Adipocyte (in vitro differentiated cells): ENCODE measurements around the gene POU4F1.
A peak's percentile ranks its signal among the peaks of the same experiment; 100 is the strongest.
"Not testable (repeated sequence)": the region's sequence is repeated elsewhere in the genome, so short reads cannot be mapped to it uniquely, and the experiment has no call there.

ENCODE experiments used
- DNase-seq: peaks from one replicate; pipeline ENCODE4 v3.0.0-alpha.2; 2015; ENCODE audit warnings: low read depth
- H3K27me3 ChIP-seq: replicated peaks from 2 replicates; pipeline ENCODE4 v1.7.0; 2013; ENCODE audit warnings: mild to moderate bottlenecking, low read length, moderate library complexity; ENCODE audit not compliant: control insufficient read depth, insufficient read depth
- H3K36me3 ChIP-seq: 2 replicates; pipeline ENCODE4 v1.7.0; 2013; ENCODE audit warnings: low read length, mild to moderate bottlenecking, moderate library complexity; ENCODE audit not compliant: control insufficient read depth, insufficient read depth, severe bottlenecking
- H3K4me1 ChIP-seq: 2 replicates; pipeline ENCODE4 v1.7.0; 2013; ENCODE audit warnings: mild to moderate bottlenecking, low read length, moderate library complexity; ENCODE audit not compliant: control insufficient read depth, insufficient read depth
- H3K4me3 ChIP-seq: 2 replicates; pipeline ENCODE4 v1.7.0; 2013; ENCODE audit warnings: mild to moderate bottlenecking, low read length, moderate library complexity
- H3K9ac ChIP-seq: 2 replicates; pipeline ENCODE4 v1.7.0; 2013; ENCODE audit warnings: mild to moderate bottlenecking, low read length, moderate library complexity
- H3K9me3 ChIP-seq: 2 replicates; pipeline ENCODE4 v1.7.0; 2013; ENCODE audit warnings: mild to moderate bottlenecking, low read length, moderate library complexity; ENCODE audit not compliant: control insufficient read depth

The POU4F1 gene

GRCh38 chr13:78603240-78603957 lies at the start of gene POU4F1:
TSS of gene POU4F1 (minus strand) at chr13:78603552. CDS start at chr13:78603326, 226 bp downstream.
- no peaks in the 10 kb centered on the region for H3K36me3 ChIP-seq
- peaks cover 8% of the 10 kb centered on the region for H3K4me1 ChIP-seq
- no peak within 1 kb of the TSS for H3K9ac ChIP-seq
- peaks cover 86% of the 10 kb centered on the region for H3K27me3 ChIP-seq
- H3K4me3 ChIP-seq = peak within 1 kb of the TSS; percentile 44
- H3K9me3 ChIP-seq = peaks cover 12% of the 10 kb centered on the region
- DNase-seq = no peak

- no peak for DNase-seq
- H3K4me1 ChIP-seq = peaks cover 5% of the 10 kb centered on the region
- no peaks in the 10 kb centered on the region for H3K36me3 ChIP-seq
- H3K9me3 ChIP-seq = no peaks in the 10 kb centered on the region
- H3K27me3 ChIP-seq = no peaks in the 10 kb centered on the region
- H3K9ac ChIP-seq = no peak overlapping the region
- no peak overlapping the region for H3K4me3 ChIP-seq
These were observed 49.3 kb upstream of the POU4F1 start for GRCh38 chr13:78652651-78653050.

- Histone ChIP-seq H3K36me3 (no peaks in the 10 kb centered on the region), H3K4me1 (no peaks in the 10 kb centered on the region), H3K4me3 (no peak overlapping the region), H3K9me3 (no peaks in the 10 kb centered on the region), H3K27me3 (no peaks in the 10 kb centered on the region), H3K9ac (no peak overlapping the region)
- DNase-seq = no peak
These were observed 47.3 kb upstream of the POU4F1 start for GRCh38 chr13:78650717-78651083.

GRCh38 chr13:78649997-78650716 lies 46.8 kb upstream of the POU4F1 start:
- Histone ChIP-seq H3K4me3 (no peak overlapping the region), H3K36me3 (no peaks in the 10 kb centered on the region), H3K27me3 (no peaks in the 10 kb centered on the region), H3K9me3 (no peaks in the 10 kb centered on the region), H3K4me1 (no peaks in the 10 kb centered on the region), H3K9ac (no peak overlapping the region)
- DNase-seq = no peak

- DNase-seq, H3K4me1 ChIP-seq, H3K27me3 ChIP-seq, H3K9ac ChIP-seq, H3K4me3 ChIP-seq, H3K9me3 ChIP-seq, H3K36me3 ChIP-seq: not testable (repeated sequence)
These were observed 43.8 kb upstream of the POU4F1 start for GRCh38 chr13:78647109-78647678.

GRCh38 chr13:78638216-78638615 lies 34.9 kb upstream of the POU4F1 start:
- Histone ChIP-seq H3K27me3 (no peaks in the 10 kb centered on the region), H3K9ac (no peak overlapping the region), H3K4me1 (no peaks in the 10 kb centered on the region), H3K9me3 (no peaks in the 10 kb centered on the region), H3K36me3 (peaks cover 60% of the 10 kb centered on the region), H3K4me3 (no peak overlapping the region)
- DNase-seq = no peak

GRCh38 chr13:78636495-78636894 lies 33.1 kb upstream of the POU4F1 start:
- Histone ChIP-seq H3K36me3 (peaks cover 75% of the 10 kb centered on the region), H3K27me3 (no peaks in the 10 kb centered on the region), H3K9ac (no peak overlapping the region), H3K9me3 (no peaks in the 10 kb centered on the region), H3K4me1 (no peaks in the 10 kb centered on the region), H3K4me3 (no peak overlapping the region)
- DNase-seq = no peak

- Histone ChIP-seq H3K9ac (no peak overlapping the region), H3K27me3 (no peaks in the 10 kb centered on the region), H3K36me3 (peaks cover 70% of the 10 kb centered on the region), H3K4me1 (no peaks in the 10 kb centered on the region), H3K9me3 (no peaks in the 10 kb centered on the region), H3K4me3 (no peak overlapping the region)
- DNase-seq = no peak
These were observed 29.6 kb upstream of the POU4F1 start for GRCh38 chr13:78632996-78633395.

- no peak overlapping the region for H3K4me3 ChIP-seq
- no peaks in the 10 kb centered on the region for H3K27me3 ChIP-seq
- no peak for DNase-seq
- H3K9ac ChIP-seq = no peak overlapping the region
- H3K9me3 ChIP-seq = no peaks in the 10 kb centered on the region
- H3K36me3 ChIP-seq = peaks cover 55% of the 10 kb centered on the region
- no peaks in the 10 kb centered on the region for H3K4me1 ChIP-seq
These were observed 27.7 kb upstream of the POU4F1 start for GRCh38 chr13:78631077-78631476.

GRCh38 chr13:78630511-78630910 lies 27.2 kb upstream of the POU4F1 start:
- Histone ChIP-seq H3K4me3 (no peak overlapping the region), H3K9me3 (no peaks in the 10 kb centered on the region), H3K9ac (no peak overlapping the region), H3K27me3 (no peaks in the 10 kb centered on the region), H3K36me3 (peaks cover 55% of the 10 kb centered on the region), H3K4me1 (no peaks in the 10 kb centered on the region)
- no peak for DNase-seq

- Histone ChIP-seq H3K27me3 (no peaks in the 10 kb centered on the region), H3K9ac (no peak overlapping the region), H3K9me3 (no peaks in the 10 kb centered on the region), H3K4me3 (no peak overlapping the region), H3K36me3 (peaks cover 23% of the 10 kb centered on the region), H3K4me1 (no peaks in the 10 kb centered on the region)
- no peak for DNase-seq
These were observed 22.0 kb upstream of the POU4F1 start for GRCh38 chr13:78625384-78625783.
